IPS DF 6.9 (cell line): Measurements from ENCODE around the gene RALB.

ENCODE experiments used
- DNase-seq: peaks from one replicate; pipeline ENCODE4 v3.0.0-alpha.2; 2013; ENCODE audit warnings: low read depth, low spot score
- H3K27ac ChIP-seq: one replicate; pipeline ENCODE4 v1.5.1; 2013; ENCODE audit warnings: low read length, control low read depth
- H3K27me3 ChIP-seq: 2 replicates; pipeline ENCODE4 v1.6.1; 2013; ENCODE audit warnings: mild to moderate bottlenecking, low read length; ENCODE audit not compliant: control insufficient read depth, insufficient read depth
- H3K36me3 ChIP-seq: 2 replicates; pipeline ENCODE4 v1.6.1; 2013; ENCODE audit warnings: low read length; ENCODE audit not compliant: control insufficient read depth, insufficient read depth
- H3K4me1 ChIP-seq: 2 replicates; pipeline ENCODE4 v1.6.1; 2013; ENCODE audit warnings: low read length; ENCODE audit not compliant: control insufficient read depth, insufficient read depth
- H3K4me3 ChIP-seq: 2 replicates; pipeline ENCODE4 v1.5.1; 2013; ENCODE audit warnings: mild to moderate bottlenecking, low read length
- H3K9me3 ChIP-seq: 2 replicates; pipeline ENCODE4 v1.6.1; 2013; ENCODE audit warnings: low read length, inconsistent platforms; ENCODE audit not compliant: control insufficient read depth, insufficient read depth
- WGBS: extraction: QIAGEN DNeasy Blood & Tissue Kit; methylation state at CpG from one replicate; pipeline ENCODE4 v1.1.7; 2013; ENCODE audit warnings: mixed read lengths, missing lambda C conversion rate; ENCODE audit not compliant: insufficient read length, insufficient coverage; 5-methylcytosine and 5-hydroxymethylcytosine counted together

Gene RALB

DNA sequence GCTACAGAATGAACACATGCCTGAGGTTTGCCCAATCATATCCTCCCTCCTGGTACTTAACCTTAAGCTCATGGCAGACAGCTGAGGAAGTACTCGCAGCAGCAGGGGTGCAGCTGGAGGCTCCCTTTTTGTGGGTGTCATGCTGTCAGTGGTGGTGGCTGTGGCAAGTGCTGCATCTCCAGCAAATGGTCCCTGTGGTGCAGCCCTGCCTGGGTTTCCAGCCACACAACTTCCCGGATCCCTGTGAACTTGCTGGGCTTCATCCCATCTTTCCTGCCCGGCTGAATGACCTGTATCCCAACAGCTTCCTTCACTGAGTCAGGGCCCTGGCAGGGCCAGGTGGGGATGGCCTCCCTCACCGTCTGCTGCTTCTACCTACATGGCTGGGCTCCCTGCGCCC lies 34.5 kb upstream of the RALB start:
- H3K27me3 ChIP-seq, result peaks cover 5% of the 10 kb centered on the region; the same call in 1 of the 2 replicates
- H3K9me3 ChIP-seq, result 0 out of 2 replicates have a peak, but pooled peaks cover 2% of the 10 kb centered on the region
- no CpG with 5 or more reads among the region's 5 CpGs for WGBS
- H3K27ac ChIP-seq, result no peak overlapping the region
- no peak overlapping the region for H3K4me3 ChIP-seq
- no peaks in the 10 kb centered on the region for H3K4me1 ChIP-seq
- DNase-seq, result no peak
- no peaks in the 10 kb centered on the region; the same call in 1 of the 2 replicates for H3K36me3 ChIP-seq

DNA sequence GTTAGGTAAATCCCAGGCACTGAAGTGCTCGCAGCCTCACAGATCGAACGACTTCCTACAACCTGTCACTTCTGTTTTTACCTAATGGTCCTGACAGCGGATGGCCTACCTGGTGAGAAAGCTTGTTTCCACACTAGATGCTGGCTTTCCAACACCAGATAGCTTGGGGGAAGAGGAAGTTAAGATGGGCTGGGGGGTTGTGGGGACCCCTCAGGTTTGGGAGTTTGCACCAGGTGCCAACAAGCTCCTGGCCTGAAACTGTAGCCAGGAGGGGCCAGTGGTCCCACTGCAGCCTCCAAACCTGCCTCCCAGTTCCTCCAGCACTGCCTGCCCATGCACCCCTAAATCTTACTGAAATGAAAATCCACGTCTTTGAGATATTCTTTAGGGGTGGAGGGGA lies 33.4 kb upstream of the RALB start:
- 0 out of 2 replicates have a peak, but pooled peaks cover 2% of the 10 kb centered on the region for H3K9me3 ChIP-seq
- no peak for DNase-seq
- no peaks in the 10 kb centered on the region for H3K4me1 ChIP-seq
- H3K36me3 ChIP-seq, result no peaks in the 10 kb centered on the region; the same call in 1 of the 2 replicates
- H3K27ac ChIP-seq, result no peak overlapping the region
- no CpG with 5 or more reads among the region's 5 CpGs for WGBS
- H3K4me3 ChIP-seq, result no peak overlapping the region
- peaks cover 8% of the 10 kb centered on the region; the same call in 1 of the 2 replicates for H3K27me3 ChIP-seq

DNA sequence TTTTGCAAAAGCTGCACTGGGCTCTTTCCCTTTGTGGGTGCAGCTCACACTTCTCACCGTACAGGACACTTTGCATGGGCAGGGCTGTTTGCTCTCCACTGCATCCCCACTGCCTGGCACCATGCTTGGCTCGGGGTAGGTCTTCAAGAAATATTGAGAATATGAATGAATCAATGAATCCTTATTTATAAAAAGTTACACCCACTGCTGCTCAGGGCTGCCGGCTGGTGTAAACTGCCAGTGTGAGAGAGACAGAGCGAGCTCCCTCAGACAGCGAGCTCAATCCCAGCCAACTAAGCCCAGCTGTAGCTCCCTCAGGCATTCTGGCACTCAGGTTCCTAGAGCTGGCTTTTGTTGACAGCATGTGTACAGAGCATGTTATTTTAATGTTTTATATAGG lies 32.9 kb upstream of the RALB start:
- no peak overlapping the region for H3K4me3 ChIP-seq
- no CpG with 5 or more reads among the region's 5 CpGs for WGBS
- peaks cover 8% of the 10 kb centered on the region; the same call in 1 of the 2 replicates for H3K27me3 ChIP-seq
- DNase-seq, result no peak
- H3K36me3 ChIP-seq, result no peaks in the 10 kb centered on the region; the same call in 1 of the 2 replicates
- H3K27ac ChIP-seq, result no peak overlapping the region
- no peaks in the 10 kb centered on the region for H3K4me1 ChIP-seq
- 0 out of 2 replicates have a peak, but pooled peaks cover 2% of the 10 kb centered on the region for H3K9me3 ChIP-seq

GRCh38 chr2:120220756-120221155 lies 31.9 kb upstream of the RALB start:
- Histone ChIP-seq H3K36me3 (no peaks in the 10 kb centered on the region; the same call in 1 of the 2 replicates), H3K27me3 (peaks cover 8% of the 10 kb centered on the region; the same call in 1 of the 2 replicates), H3K27ac (no peak overlapping the region), H3K9me3 (0 out of 2 replicates have a peak, but pooled peaks cover 2% of the 10 kb centered on the region), H3K4me1 (no peaks in the 10 kb centered on the region), H3K4me3 (no peak overlapping the region)
- no CpG with 5 or more reads among the region's 2 CpGs for WGBS
- no peak for DNase-seq

DNA sequence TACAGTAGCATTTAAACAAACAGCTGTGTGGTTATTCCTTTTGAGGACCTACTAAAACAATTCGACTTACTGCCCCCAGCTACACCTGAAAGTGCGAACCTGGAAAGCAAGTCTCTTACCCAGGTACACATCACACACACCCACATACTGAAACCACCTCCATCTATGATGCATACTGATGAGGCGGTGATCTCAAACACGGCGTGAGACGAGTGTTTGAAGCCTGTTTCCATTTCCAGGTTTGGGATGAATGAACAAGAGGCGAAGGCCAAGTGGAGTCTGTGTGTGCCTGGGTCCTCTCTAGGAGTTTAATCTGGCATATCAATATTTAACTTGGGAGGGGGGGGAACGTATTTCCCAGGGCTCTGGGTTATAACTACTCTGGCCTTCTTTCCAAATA lies 31.0 kb upstream of the RALB start:
- no peaks in the 10 kb centered on the region for H3K4me1 ChIP-seq
- H3K27ac ChIP-seq, result no peak overlapping the region
- H3K27me3 ChIP-seq, result peaks cover 8% of the 10 kb centered on the region; the same call in 1 of the 2 replicates
- no peak for DNase-seq
- no peak overlapping the region for H3K4me3 ChIP-seq
- no peaks in the 10 kb centered on the region; the same call in 1 of the 2 replicates for H3K36me3 ChIP-seq
- 0 out of 2 replicates have a peak, but pooled peaks cover 2% of the 10 kb centered on the region for H3K9me3 ChIP-seq
- no CpG with 5 or more reads among the region's 8 CpGs for WGBS

- Histone ChIP-seq H3K27me3 (peaks cover 8% of the 10 kb centered on the region; the same call in 1 of the 2 replicates), H3K9me3 (0 out of 2 replicates have a peak, but pooled peaks cover 2% of the 10 kb centered on the region), H3K4me1 (no peaks in the 10 kb centered on the region), H3K36me3 (no peaks in the 10 kb centered on the region; the same call in 1 of the 2 replicates), H3K4me3 (peak overlapping the region; percentile 70; the same call in 1 of the 2 replicates), H3K27ac (no peak overlapping the region)
- DNase-seq, result no peak
- no CpG with 5 or more reads among the region's 49 CpGs for WGBS
Observed at GRCh38 chr2:120222186-120223033, 30.2 kb upstream of the RALB start.

GRCh38 chr2:120223034-120223912 lies 29.4 kb upstream of the RALB start, which contains the start of gene TMEM185B:
Gene TMEM185B (minus strand): TSS chr2:120223400. CDS start chr2:120222976, 424 bp downstream.
- H3K4me1 ChIP-seq, result no peaks in the 10 kb centered on the region
- DNase-seq, result no peak
- H3K27ac ChIP-seq, result no peak within 1 kb of the TSS
- peaks cover 8% of the 10 kb centered on the region; the same call in 1 of the 2 replicates for H3K27me3 ChIP-seq
- H3K36me3 ChIP-seq, result no peaks in the 10 kb centered on the region; the same call in 1 of the 2 replicates
- peak within 1 kb of the TSS; percentile 70; the same call in 1 of the 2 replicates for H3K4me3 ChIP-seq
- 0 out of 2 replicates have a peak, but pooled peaks cover 2% of the 10 kb centered on the region for H3K9me3 ChIP-seq
- whole genome bisulfite sequencing, result no CpG with 5 or more reads among the region's 108 CpGs

GRCh38 chr2:120224256-120224655 lies 28.4 kb upstream of the RALB start:
- H3K4me3 ChIP-seq, result no peak overlapping the region
- DNase-seq, result no peak
- no CpG with 5 or more reads among the region's 13 CpGs for WGBS

GRCh38 chr2:120224735-120225548 lies 27.7 kb upstream of the RALB start:
- Histone ChIP-seq H3K27me3 (peaks cover 8% of the 10 kb centered on the region; the same call in 1 of the 2 replicates), H3K27ac (no peak overlapping the region), H3K9me3 (0 out of 2 replicates have a peak, but pooled peaks cover 2% of the 10 kb centered on the region), H3K4me1 (no peaks in the 10 kb centered on the region), H3K36me3 (no peaks in the 10 kb centered on the region; the same call in 1 of the 2 replicates), H3K4me3 (no peak overlapping the region)
- no peak for DNase-seq
- no CpG with 5 or more reads among the region's 9 CpGs for WGBS

More at GRCh38 chr2:120224256-120224655, 28.4 kb upstream of the RALB start:
- 0 out of 2 replicates have a peak, but pooled peaks cover 2% of the 10 kb centered on the region for H3K9me3 ChIP-seq
- H3K27me3 ChIP-seq, result peaks cover 8% of the 10 kb centered on the region; the same call in 1 of the 2 replicates
- H3K4me1 ChIP-seq, result no peaks in the 10 kb centered on the region
- H3K36me3 ChIP-seq, result no peaks in the 10 kb centered on the region; the same call in 1 of the 2 replicates
- H3K27ac ChIP-seq, result no peak overlapping the region
